ENCODE results near the gene CIB2.
A peak's percentile ranks its signal among the peaks of the same experiment; 100 is the strongest.
"Not testable (repeated sequence)": the region's sequence is repeated elsewhere in the genome, so short reads cannot be mapped to it uniquely, and the experiment has no call there.

The CIB2 gene

DNA sequence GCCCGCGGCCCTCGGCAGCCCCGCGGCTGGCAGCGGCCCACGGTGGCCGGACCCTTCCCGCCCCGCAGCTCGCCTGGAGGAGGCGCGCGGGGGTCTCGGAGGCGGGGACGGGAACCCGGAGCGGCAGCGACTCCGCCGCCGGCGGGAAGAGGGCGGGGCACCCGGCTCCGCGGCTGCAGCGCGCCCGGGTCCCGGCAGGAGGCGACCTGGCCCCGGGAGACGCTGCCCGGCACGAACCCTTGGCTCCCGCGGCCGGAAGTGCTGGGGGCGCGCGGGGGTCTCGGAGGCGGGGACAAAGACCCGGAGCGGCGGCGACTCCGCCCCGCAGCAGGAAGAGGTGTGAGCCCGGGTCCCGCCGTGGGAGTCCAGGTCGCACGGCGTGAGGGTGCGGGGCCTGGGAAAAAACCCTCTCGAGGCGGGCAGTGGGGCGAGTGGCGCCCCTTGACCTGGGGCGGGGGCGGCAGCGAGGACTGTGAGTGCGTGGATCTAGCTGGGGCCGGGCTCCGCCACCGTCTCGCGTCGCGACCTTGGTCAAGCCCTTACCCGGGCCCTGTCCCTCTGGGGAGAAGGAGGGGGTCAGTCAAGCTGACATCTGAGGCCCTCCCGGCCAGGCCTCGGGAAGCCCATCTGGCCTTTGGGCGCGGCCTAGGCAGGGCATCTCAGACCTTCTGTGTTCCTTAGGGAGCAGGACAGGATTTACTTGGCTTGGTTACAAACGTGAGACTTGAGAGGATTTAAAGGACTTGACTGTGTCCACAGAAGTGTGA, at the start of gene CIB2:
CIB2 (minus strand) TSS at position 151 of the 767 bp plus-strand sequence. CDS start 230 bp downstream, outside the sequence.
- peak; percentile 18 for DNase-seq

- no peak for DNase-seq
Observed at GRCh38 chr15:78179906-78180305, 48.7 kb upstream of the CIB2 start.

- DNase-seq: no peak
Observed at GRCh38 chr15:78179286-78179840, 48.1 kb upstream of the CIB2 start.

- no peak for DNase-seq
Observed at GRCh38 chr15:78178064-78178463, 46.8 kb upstream of the CIB2 start.

DNA sequence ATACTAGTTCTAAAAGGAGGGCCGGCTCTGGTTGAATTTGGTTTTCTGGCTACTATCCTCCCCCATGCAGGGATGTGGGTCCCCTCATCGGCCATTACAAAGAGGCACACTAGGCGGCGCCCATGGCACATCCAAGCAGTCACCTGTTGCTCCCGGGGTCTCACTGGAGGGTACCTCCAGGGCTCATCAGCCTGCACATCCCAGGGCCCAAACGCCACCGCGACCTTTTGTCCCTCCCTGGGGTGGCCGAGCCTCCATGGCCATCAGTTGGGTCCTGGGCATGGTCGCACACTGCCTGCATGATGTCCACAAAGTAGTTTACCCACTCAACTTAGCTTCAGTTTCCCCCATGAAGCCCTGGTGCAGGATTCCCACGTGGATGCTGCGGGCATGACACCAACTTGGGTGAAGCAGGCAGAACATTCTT, 46.2 kb upstream of the CIB2 start:
- no peak for DNase-seq

DNA sequence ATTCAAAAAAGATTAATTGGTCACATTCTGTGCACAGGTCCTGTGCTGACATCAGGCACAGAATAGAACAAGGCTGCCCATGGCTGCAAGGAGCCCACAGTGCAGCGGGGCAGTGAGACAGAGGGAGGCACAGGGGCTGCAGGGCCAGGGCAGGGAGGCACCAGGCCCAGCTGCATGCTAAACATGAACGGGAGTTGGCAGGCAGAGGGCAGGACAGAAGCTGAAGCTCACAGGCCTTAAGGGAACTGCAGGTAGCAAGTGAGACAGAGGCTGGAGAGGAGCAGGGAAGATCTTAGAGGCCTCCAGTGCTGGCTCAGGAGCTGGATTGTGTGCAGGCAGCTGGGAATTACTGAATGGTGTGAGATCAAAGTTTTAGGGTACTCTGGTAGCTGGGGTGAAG, 44.1 kb upstream of the CIB2 start:
- DNase-seq: no peak

- no peak for DNase-seq
Observed at GRCh38 chr15:78174401-78174800, 43.2 kb upstream of the CIB2 start.

- DNase-seq: no peak
Observed at GRCh38 chr15:78171864-78172472, 40.7 kb upstream of the CIB2 start.

DNA sequence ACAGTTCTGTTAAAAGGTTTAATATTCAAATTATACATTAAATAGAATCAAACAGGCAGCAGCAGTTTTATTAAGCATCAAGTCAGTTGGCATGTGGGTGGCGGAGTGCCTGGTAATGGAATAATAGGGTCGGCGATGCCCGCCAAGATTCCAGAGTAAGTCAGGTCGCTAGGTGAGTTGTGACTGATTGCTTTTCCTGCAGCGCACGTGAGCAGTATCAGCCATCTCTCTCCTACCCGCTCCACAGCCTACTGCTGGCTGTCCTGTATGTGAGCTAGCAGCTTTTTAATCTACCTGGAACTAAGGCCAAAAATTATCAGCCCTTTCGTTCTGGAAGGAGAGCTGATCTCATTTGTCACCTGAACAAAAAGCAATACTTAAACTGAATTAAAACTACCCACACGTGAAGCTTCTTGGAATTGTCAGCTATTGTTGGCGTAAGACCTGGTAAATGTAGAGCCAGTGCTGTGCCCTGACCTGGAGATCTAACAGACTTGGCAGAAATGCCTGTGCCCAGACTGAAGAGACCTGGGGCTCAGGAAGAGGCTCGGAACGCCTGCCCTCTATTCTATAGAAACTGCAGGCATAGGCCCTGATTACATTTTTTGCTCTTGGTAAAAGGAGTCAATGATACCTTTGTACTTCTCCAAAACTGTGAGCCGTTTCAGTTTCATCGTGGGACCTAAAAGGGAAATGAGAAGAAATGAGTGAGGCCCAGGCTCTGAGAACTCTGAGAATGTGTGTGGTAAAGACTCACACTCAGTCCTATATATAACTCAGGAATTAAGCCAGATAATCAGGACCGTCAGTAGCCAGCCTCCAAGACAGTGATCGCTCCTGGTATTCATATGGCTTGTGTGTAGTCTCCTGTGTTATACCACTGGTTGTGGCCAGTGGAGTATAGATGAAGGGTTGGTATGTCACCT, 39.9 kb upstream of the CIB2 start:
- DNase-seq: no peak

GRCh38 chr15:78168608-78169007, 37.4 kb upstream of the CIB2 start:
- no peak for DNase-seq

DNA sequence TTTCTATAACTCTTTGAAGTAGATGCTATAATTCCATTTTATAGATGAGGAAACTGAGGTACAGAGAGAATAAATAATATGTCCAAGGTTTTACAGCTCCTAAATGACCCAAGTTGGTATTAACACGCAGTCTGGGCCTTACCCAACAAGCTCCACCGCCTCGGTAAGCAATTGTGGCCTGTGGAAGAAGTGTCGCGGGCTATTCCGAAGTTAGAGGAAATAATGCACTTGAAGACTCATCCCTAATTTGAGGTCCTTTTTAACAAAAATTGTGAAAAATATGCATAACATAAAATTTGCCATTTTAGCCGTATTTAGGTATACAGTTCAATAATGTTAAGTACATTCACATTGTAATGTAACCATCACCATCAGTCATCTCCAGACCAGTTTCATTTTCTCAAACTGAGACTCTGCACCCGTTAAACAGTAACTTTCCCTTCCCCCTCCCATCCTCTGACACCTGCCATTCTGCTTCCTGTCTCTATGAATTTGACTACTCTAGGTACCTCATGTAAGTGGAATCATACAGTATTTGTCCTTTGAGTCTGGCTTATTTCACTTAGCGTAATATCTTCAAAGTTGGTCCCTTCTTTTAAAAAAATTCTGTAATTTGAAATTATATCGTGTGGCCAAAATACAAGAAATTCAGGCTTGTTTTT, 36.1 kb upstream of the CIB2 start:
- DNase-seq: no peak

GRCh38 chr15:78164010-78164409, 32.8 kb upstream of the CIB2 start:
- DNase-seq: no peak

GRCh38 chr15:78162038-78162437, 30.8 kb upstream of the CIB2 start:
- DNase-seq: no peak

GRCh38 chr15:78159395-78159794, 28.1 kb upstream of the CIB2 start:
- DNase-seq: no peak

DNA sequence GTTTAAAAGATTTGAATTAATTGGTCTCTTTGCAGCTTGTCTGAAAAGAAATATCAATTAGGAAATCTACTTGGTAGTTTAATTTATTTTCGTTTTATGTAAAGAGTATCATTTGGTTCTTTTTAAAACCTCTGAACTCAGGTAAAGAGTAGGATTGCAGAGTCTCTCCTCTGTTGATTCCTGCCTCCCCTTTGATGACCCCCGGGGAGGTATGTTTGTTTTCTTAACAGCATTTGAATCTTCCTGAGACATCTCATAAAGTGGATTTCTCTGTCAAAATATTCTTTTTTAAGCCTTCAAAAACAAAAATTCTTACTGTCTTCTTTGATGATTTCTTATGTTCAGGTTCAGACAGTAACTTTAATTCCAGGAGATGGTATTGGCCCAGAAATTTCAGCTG, 26.0 kb upstream of the CIB2 start:
- no peak for DNase-seq

DNA sequence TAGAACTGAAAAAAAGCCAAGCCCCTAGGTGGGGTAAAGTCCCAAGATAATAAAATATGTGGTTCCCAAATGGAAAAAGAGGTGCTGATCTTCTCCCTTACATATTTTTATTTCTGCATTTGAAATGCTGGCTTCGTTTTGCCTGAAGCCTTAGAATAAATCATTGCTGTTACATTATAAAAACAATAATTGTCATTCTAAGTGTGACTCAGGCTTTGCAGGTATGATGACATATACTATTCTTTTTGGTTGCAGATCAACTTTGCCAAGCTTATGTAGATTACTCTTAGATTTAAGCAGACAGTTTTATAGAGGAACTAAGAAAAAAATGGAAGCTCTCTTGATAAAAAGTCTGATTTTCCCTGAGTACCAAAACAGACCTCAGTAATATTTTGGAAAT, 25.4 kb upstream of the CIB2 start:
- no peak for DNase-seq

DNA sequence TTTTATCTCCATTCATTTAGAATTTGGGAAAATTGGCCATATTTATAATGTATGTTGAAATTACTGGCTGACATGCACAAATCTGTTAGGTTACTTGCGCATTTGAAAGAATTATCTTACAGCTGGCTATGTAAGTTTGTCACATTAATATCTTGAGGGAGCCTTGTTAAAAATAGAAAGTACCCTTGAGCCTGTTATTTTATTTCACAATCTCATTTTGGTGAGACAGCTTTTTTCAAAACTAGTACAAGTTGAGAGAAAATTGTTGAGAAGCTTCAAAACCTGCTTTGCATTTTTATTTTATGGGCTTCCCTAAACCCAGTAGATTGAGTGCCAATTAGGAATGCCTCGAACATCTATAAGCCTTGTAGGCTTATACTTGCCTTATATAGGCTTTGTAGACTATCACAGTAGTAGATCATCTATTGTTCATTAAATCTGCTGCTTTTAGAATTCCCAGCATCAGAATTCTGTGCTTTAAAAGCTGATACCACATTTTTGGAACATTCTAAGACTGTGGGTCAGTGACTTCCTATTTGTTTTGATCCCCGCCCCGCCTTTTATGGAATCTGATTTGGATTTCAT, 24.2 kb upstream of the CIB2 start:
- DNase-seq: no peak

GRCh38 chr15:78154955-78155354, 23.7 kb upstream of the CIB2 start:
- DNase-seq: no peak

- not testable (repeated sequence) for DNase-seq
Observed at GRCh38 chr15:78151075-78151474, 19.8 kb upstream of the CIB2 start.

GRCh38 chr15:78149805-78150751, 18.8 kb upstream of the CIB2 start:
- DNase-seq: no peak
